Stimulated activated CD8-positive, alpha-beta memory T cell treated with anti-CD3 and anti-CD28 coated beads, Interleukin-15, amount 100 ng/mL, for 48 hours (primary cell): ENCODE results near the gene WIPF1.
"Not testable (repeated sequence)": the region's sequence is repeated elsewhere in the genome, so short reads cannot be mapped to it uniquely, and the experiment has no call there.

Experiments used
- DNase-seq, 2 donors: peaks; one replicate each; pipeline ENCODE4 v3.0.0-alpha.2; 2020; ENCODE audit warnings: low read depth in 2 of 2

WIPF1 gene

GRCh38 chr2:174572556-174572955 lies 25.0 kb downstream of the WIPF1 start:
- no peak for DNase-seq

GRCh38 chr2:174571669-174572323 lies 25.8 kb downstream of the WIPF1 start:
- no peak for DNase-seq

DNA sequence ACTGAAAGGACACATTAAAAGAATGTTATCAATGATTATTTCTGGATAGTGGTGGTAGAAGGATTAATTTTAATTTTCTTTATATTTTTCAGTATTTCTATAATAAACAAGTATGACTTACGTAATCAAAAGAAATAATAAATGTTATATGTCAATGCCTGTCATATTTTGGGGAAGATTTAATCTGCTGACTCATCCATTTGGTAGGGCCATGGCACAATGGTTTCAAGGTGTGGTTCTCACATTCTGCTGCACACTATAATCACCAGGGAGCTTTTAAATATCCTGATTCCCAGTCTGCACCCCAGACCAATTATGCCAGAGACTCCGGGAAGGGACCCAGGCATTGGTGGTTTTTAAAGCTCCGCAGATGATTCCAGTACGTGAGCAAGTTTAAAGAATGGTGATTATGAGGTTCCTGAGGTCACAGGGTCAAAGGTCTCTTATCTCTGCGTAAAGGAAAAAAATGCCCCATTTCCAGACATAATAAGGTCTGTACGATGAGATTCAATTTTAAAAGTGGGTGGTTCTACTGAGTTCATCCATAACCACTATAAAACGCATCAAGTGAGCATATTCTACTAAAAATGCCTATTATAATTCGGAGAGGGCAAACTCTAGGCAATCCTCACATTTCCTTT lies 27.2 kb downstream of the WIPF1 start:
- DNase-seq = no peak

GRCh38 chr2:174569678-174570077 lies 27.9 kb downstream of the WIPF1 start:
- no peak for DNase-seq

GRCh38 chr2:174568425-174568824 lies 29.2 kb downstream of the WIPF1 start:
- no peak for DNase-seq

GRCh38 chr2:174566871-174567270 lies 30.7 kb downstream of the WIPF1 start:
- DNase-seq = no peak

- DNase-seq = no peak
Measured at GRCh38 chr2:174563530-174564282, 33.9 kb downstream of the WIPF1 start.

GRCh38 chr2:174561972-174562370 lies 35.6 kb downstream of the WIPF1 start:
- no peak for DNase-seq

DNA sequence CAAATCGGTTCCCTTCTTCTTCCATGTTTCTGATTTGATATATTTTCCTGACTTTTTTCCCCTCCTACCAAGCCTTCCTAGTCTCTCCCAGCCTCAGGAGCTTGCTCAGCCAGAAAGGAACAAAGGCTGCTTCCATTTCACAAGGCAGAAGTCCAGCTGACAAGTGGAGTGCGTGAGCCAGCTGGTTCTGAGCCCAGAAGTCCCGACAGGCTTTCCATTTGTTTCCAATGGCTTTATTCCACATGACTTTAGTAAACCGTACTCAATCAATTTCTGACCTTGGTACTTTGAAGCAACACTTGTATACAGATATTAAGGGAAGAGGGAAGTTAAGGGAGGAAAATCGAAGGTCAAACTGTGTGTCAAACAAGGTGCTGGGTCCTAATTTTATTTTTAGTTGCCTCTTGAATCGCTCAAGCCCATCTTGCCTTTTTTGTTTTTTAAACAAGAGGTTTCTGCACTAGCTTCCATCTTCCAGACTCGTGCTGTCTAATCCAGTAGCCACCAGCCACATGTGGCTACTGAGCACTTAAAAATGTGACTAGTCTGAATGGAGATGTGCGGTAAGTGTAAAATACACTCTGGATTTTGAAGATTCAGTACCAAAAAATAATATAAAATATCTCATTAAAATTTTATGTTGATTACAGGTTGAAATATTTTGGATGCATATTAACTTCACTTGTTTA lies 36.2 kb downstream of the WIPF1 start:
- DNase-seq = no peak

GRCh38 chr2:174560737-174561136 lies 36.9 kb downstream of the WIPF1 start:
- DNase-seq = no peak

DNA sequence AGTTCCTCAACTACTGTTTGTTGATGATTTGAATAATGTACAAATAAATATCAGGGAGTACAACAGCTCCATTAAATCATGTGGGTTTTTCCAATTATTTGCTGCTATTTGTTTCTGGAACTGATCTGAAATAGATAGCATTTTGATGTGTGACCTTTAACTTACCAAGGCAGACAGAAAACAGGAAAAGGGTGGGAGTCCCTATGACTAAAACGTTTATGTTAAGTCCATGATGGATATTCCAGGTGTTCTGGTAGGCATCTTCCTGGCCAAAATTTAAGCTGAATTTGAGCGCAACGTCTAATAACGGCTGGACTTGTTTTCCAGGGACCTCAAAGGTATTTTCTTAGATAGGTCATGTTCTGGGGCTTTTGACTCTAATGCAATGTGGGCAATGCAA lies 41.6 kb downstream of the WIPF1 start:
- no peak for DNase-seq

DNA sequence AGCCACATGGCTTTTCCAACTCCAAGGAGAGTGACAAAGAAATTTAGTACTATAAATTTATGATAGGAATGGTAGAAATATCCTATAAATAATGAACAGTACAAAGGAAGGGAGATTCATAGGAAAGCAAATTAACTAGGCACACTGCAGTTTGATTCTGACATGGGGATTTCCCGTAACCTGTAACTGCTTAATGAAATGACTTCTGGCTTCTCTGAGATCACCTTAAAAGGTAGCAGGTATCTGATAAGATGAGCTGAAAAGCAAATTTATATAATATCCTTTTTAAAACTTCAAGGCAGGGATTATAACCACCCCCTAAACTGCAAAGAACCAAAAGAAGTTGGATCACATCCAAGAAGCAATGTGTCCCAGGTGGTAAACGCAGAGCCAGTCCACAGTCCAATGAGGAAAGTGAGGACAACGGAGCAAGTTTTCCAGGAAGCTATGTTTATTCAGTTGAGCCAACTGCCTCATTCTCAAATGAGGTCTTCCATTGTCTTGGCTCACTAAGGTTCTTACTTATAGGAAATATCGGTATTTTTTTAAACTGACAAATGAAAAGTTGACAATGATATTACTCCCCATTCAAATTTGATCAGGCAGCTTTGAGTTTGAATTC lies 43.0 kb downstream of the WIPF1 start:
- no peak for DNase-seq

- DNase-seq = no peak
Measured at GRCh38 chr2:174553811-174554493, 43.7 kb downstream of the WIPF1 start.

DNA sequence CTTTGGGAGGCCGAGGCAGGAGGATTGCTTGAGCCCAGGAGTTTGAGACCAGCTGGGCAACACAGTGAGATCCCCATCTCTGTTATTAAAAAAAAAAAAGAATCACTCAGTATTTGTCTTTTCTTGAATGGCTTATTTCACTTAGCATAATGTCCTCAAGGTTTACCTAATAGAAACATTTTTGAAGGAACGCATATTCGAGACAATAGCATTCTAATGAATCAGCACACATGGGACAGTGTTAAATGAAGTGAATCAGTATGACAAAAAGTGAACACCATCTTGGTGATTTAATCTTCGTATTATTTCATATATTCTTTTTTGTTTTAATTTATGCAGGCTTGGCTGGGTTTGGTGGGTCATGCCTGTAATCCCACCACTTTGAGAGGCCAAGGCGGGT lies 44.7 kb downstream of the WIPF1 start:
- no peak for DNase-seq

- no peak for DNase-seq
Measured at GRCh38 chr2:174551697-174552096, 45.9 kb downstream of the WIPF1 start.

DNA sequence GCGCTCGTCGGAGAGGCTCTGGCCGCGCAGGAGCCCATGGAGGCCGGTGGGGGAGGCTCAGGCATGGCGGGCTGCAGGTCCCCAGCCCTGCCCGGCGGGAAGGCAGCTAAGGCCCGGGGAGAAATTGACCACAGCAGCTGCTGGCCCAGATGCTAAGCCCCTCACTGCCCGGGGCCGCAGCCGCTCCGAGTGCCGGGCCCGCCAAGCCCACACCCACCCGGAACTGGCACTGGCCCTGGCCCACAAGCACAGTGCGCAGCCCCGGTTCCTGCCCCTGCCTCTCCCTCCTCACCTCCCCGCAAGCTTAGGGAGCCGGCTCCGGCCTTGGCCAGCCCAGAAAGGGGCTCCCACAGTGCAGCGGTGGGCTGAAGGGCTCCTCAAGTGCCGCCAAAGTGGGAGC lies 49.0 kb downstream of the WIPF1 start:
- not testable (repeated sequence) for DNase-seq

- DNase-seq = not testable (repeated sequence)
Measured at GRCh38 chr2:174548021-174548420, 49.6 kb downstream of the WIPF1 start.

DNA sequence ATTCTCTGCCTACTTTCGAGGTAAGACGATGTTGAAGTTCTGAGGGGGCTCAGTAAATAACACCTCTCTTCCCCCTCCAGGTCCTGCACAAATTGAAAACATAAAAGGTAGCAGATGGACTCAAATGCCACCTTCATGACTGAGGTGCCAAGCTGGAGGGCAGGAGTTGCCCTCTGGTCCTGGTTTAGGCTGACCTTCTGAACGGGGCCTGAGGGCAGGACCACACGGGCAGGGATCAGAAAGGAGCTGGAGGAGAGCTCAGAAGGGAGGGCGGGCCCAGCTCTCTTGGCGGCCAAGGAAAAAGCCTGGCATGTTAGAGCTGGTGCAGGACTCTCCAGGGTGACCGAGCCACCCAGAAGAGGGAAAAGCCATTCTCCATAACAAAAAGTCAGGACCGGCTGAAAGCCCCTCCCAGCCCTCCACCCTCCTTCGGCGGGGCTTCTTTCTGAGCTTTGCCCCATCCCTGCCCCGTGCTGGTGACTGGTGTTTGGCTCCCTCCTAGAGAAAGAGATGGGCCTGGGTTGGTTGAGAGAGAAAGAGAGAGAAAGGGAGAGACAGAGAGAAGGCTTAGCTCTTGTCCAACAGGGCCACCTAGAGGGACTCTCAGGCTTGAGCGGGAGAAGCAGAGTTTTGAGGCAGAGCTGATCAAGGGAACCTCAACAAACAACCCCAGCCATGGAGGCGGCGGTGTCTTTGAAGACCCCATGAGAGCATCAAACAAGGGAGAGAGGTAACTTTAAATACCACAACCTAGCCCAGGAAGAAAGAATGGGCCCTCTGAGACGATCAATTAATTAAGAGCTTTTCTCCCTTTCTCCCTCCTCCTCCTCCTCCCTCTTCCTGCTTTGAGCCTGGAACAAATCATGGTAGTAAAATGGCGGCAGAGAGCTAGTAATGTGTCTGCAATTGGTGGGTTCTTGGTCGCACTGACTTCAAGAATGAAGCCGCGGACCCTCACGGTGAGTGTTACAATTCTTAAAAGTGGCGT lies 50.8 kb downstream of the WIPF1 start:
- peak in 1 of 2 donors; percentile 20 for DNase-seq

GRCh38 chr2:174545240-174545639 lies 52.4 kb downstream of the WIPF1 start:
- DNase-seq = no peak

GRCh38 chr2:174544802-174545201 lies 52.8 kb downstream of the WIPF1 start:
- no peak for DNase-seq
